ENCODE data around the gene UGT1A4.

UGT1A4 gene

GRCh38 chr2:233688341-233688740 lies 30.2 kb upstream of the UGT1A4 start:
- in situ Hi-C loops (cut with HindIII; ENCODE audit: low sequenced_read_pairs), result no loop called here
- no peak for TF ChIP-seq CTCF (IDR thresholded peaks at IDR 0.05; ENCODE audit: low read depth, low read length, missing control alignments)
- H3K4me3 ChIP-seq (ENCODE audit: low read depth, low read length), result no peak overlapping the region
- no peak for DNase-seq (ENCODE audit: low read depth)

DNA sequence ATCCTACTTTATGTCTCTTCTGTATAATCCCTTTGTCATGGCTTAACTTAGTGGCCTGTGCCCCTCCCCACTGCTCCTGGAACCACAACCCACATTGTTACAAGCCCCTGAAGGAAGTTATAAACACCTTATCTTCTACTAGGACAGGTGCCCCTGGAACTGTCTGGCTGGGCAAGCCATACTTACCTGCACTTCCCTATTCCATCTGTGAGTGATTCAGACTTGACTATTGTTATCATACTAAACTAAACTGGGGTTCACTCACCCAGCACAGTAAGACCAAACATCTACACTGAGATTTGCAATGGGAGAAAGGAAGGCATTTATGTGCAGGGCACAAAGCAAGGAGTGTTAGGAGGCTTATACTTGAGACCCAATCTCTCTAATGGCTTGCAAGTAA lies 29.5 kb upstream of the UGT1A4 start:
- no peak for DNase-seq (ENCODE audit: low read depth)
- TF ChIP-seq CTCF (IDR thresholded peaks at IDR 0.05; ENCODE audit: low read depth, low read length, missing control alignments), result no peak
- in situ Hi-C loops (cut with HindIII; ENCODE audit: low sequenced_read_pairs), result no loop called here

DNA sequence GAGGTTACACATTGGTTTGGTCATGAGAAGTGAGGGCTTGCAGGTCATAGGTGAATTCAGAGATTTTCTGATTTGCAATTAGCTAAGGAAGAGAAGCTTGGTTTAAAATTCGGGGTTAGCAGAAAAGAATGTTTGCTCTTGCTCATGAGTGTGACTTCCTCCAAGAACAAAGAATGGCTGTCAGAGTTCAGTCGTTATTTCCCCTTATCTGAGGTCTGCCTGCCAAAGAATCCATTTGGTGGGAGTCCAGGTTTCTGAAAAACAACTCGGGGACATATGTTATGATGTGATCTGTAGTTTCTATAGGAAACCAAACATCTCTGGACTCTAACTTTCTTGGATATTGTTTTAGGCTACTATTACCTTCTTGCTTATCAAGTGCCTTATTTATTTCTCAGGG lies 29.0 kb upstream of the UGT1A4 start:
- H3K4me3 ChIP-seq (ENCODE audit: low read depth, low read length), result no peak overlapping the region
- in situ Hi-C loops (cut with HindIII; ENCODE audit: low sequenced_read_pairs), result no loop called here
- DNase-seq (ENCODE audit: low read depth), result no peak
- TF ChIP-seq CTCF (IDR thresholded peaks at IDR 0.05; ENCODE audit: low read depth, low read length, missing control alignments), result no peak

More for the DNA sequence above, 29.5 kb upstream of the UGT1A4 start:
- no peak overlapping the region for H3K4me3 ChIP-seq (ENCODE audit: low read depth, low read length)

DNA sequence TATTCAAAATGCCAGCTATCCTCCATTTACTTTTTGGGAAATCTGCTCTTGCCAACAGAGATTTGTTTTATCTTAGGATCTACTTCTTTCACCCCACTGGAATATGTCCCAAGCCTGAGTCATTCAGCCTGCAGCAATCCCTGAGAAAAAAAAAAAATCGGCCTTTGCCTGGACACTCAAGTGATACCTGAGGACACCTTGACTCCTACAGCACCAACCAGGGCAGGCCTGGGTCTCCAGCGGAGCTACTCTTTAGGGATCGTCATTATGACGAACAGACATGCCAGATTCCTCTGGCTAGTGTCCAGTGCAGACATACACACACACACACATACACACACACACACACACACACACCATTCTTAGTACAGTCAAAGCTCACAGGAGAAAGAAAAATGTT lies 28.1 kb upstream of the UGT1A4 start:
- in situ Hi-C loops (cut with HindIII; ENCODE audit: low sequenced_read_pairs), result no loop called here
- no peak for DNase-seq (ENCODE audit: low read depth)
- no peak overlapping the region for H3K4me3 ChIP-seq (ENCODE audit: low read depth, low read length)
- no peak for TF ChIP-seq CTCF (IDR thresholded peaks at IDR 0.05; ENCODE audit: low read depth, low read length, missing control alignments)

DNA sequence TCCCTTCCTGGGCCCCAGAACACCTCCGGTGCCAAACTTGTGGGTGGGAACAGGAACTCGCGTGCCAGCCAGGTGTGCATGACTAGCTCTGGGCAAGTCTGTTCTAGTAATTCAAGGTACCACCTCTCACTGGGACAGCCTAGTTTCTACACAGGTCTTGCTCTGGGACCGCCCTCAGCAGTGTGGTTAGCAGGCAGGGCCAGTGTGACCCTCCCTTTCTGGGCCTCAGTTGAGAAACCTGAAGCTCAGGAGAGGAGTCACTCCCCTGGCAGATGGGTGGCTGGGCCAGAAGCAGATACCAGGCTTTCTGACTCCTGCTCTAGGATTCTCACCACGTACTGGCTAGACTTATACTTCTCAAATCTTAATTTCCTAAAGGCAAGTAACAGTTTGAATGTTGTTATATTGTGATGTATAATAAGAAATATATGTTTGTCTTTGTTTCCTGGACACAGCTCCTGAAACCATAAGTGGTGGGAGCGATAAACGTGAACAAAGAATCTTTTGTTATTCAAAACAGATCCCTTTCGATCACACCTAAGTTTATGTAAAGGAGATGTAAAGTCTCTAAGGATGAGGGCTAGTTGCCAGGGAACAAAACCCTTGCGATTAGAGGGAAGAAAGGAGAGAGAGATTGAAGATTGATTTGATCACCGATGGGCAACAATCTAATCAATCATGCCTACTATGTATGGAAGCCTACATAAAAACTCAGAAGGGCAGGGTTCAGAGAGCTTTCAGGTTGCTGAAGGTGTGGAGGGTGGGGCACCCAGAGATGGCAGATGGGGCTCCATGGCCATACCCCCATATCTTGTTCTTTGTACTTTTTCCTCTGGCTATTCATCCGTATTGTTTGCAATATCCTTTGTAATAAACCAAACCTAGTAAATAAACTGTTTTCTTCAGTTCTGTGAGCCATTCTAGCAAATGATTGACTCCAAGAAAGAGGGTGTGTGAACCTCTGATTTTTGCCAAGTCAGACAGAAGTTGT lies 26.8 kb upstream of the UGT1A4 start:
- no peak for DNase-seq (ENCODE audit: low read depth)
- in situ Hi-C loops (cut with HindIII; ENCODE audit: low sequenced_read_pairs), result no loop called here
- H3K4me3 ChIP-seq (ENCODE audit: low read depth, low read length), result no peak overlapping the region
- no peak for TF ChIP-seq CTCF (IDR thresholded peaks at IDR 0.05; ENCODE audit: low read depth, low read length, missing control alignments)

DNA sequence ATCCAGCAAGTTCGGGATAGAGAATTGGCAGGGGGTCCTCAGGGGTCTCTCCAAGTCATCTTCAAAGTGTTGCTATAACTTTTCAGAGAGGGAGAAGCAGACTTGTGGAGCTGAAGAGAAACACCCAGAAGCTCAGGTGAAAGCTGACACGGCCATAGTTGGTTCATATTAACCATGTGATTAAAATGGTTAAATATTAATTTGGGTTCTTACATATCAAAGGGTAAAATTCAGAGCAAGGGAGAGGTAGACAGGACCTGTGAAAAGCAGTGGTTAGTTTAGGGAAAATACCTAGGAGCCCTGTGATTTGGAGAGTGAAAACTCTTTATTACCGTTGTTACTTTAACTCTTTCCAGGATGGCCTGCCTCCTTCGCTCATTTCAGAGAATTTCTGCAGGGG lies 25.9 kb upstream of the UGT1A4 start, which contains the start of gene UGT1A6:
Gene UGT1A6, plus strand, starts transcription at position 243 of the 400 bp plus-strand sequence. Its CDS starts 115 bp downstream, at position 358.
- DNase-seq (ENCODE audit: low read depth), result no peak
- no peak within 1 kb of the TSS for H3K4me3 ChIP-seq (ENCODE audit: low read depth, low read length)
- TF ChIP-seq CTCF (IDR thresholded peaks at IDR 0.05; ENCODE audit: low read depth, low read length, missing control alignments), result no peak
- in situ Hi-C loops (cut with HindIII; ENCODE audit: low sequenced_read_pairs), result no loop called here

All from astrocyte of the cerebellum (primary cell).